Thyroid gland (tissue), 4 donors: ENCODE results near the gene MAPK10.

Source experiments
- POLR2A ChIP-seq, 2 donors: fragments of 450-650 bp; IDR thresholded peaks; one replicate each; pipeline ENCODE4 v1.6.1; 2017; ENCODE audit warnings: antibody characterized with exemption in 2 of 2, mild to moderate bottlenecking in 2 of 2, moderate library complexity in 1 of 2
- TF ChIP-seq, protein P1 (sequence below), 6 experiments: fragments of 200-600 bp in 3 of 6; fragments of 450-650 bp in 3 of 6; sonication (generic) in 3 of 6; IDR thresholded peaks; one replicate each; pipeline ENCODE4 v1.5.1; 2016 to 2019; ENCODE audit warnings: antibody characterized with exemption in 6 of 6, mild to moderate bottlenecking in 2 of 6, inconsistent platforms in 1 of 6, moderate library complexity in 1 of 6

DNA sequence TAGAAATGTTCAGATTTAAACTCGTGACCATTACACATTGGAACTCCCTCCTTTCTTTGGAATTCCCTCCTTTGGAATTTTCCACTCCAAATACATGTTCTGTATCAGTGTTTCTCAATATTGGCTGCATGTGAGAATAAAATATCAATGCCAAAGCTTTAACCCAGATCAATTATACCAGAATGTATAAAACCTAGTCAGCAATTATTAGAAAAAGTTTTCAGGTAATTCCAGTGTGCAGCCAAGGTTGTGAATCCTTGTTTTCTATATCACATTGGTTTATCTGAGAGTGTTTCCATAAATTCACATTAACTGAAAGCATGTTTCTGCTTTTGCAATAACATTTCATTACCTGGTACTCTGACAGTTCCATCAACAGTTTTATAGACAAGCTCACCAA is 394.3 kb downstream of the MAPK10 start:
- TF ChIP-seq, protein P1, sequence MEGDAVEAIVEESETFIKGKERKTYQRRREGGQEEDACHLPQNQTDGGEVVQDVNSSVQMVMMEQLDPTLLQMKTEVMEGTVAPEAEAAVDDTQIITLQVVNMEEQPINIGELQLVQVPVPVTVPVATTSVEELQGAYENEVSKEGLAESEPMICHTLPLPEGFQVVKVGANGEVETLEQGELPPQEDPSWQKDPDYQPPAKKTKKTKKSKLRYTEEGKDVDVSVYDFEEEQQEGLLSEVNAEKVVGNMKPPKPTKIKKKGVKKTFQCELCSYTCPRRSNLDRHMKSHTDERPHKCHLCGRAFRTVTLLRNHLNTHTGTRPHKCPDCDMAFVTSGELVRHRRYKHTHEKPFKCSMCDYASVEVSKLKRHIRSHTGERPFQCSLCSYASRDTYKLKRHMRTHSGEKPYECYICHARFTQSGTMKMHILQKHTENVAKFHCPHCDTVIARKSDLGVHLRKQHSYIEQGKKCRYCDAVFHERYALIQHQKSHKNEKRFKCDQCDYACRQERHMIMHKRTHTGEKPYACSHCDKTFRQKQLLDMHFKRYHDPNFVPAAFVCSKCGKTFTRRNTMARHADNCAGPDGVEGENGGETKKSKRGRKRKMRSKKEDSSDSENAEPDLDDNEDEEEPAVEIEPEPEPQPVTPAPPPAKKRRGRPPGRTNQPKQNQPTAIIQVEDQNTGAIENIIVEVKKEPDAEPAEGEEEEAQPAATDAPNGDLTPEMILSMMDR (IDR thresholded peaks at IDR 0.05): no peak
- TF ChIP-seq POLR2A (IDR thresholded peaks at IDR 0.05): no peak
